DND-41 (cell line): ENCODE results near the gene RBMS1.

ENCODE experiments used
- ATAC-seq: fragments of 200-7000 bp; cut with Tn5 transposase; 3 replicates; pipeline ENCODE4 v1.9.1; 2021; ENCODE audit warnings: low read depth; ENCODE audit not compliant: insufficient read depth
- DNase-seq: peaks from one replicate; pipeline ENCODE4 v3.0.0-alpha.2; 2020
- H2AFZ ChIP-seq: 2 replicates; pipeline ENCODE4 v1.6.0; 2012; ENCODE audit warnings: low read depth, low read length
- H3K27ac ChIP-seq: 2 replicates; pipeline ENCODE4 v1.5.1; 2012; ENCODE audit warnings: low read length, inconsistent platforms
- H3K27me3 ChIP-seq: fragments of 200-600 bp; sonication (generic); 2 replicates; pipeline ENCODE4 v1.6.0; 2012; ENCODE audit warnings: low read length, mild to moderate bottlenecking, inconsistent platforms; ENCODE audit not compliant: insufficient read depth, poor library complexity
- H3K36me3 ChIP-seq: 2 replicates; pipeline ENCODE4 v1.5.1; 2012; ENCODE audit warnings: low read length, inconsistent platforms; ENCODE audit not compliant: insufficient read depth
- H3K4me1 ChIP-seq: 2 replicates; pipeline ENCODE4 v1.5.1; 2012; ENCODE audit warnings: mild to moderate bottlenecking, low read length; ENCODE audit not compliant: insufficient read depth
- H3K4me2 ChIP-seq: 2 replicates; pipeline ENCODE4 v1.6.0; 2012; ENCODE audit warnings: mild to moderate bottlenecking, moderate library complexity, low read length, inconsistent platforms; ENCODE audit not compliant: insufficient read depth
- H3K4me3 ChIP-seq, 2 experiments: fragments of 200-600 bp in 1 of 2; shearing (Covaris generic) in 1 of 2; 2 replicates each; pipeline ENCODE4 v1.5.1; 2012 to 2016; ENCODE audit warnings: inconsistent platforms in 2 of 2, low read length in 2 of 2, mild to moderate bottlenecking in 2 of 2, low read depth in 1 of 2, moderate library complexity in 1 of 2
- H3K79me2 ChIP-seq: 2 replicates; pipeline ENCODE4 v1.6.0; 2012; ENCODE audit warnings: low read length, inconsistent platforms; ENCODE audit not compliant: insufficient read depth
- H3K9ac ChIP-seq: 2 replicates; pipeline ENCODE4 v1.6.0; 2012; ENCODE audit warnings: low read depth, mild to moderate bottlenecking, inconsistent platforms, low read length, moderate library complexity
- H3K9me3 ChIP-seq: 2 replicates; pipeline ENCODE4 v1.5.1; 2012; ENCODE audit warnings: low read length, moderate library complexity, mild to moderate bottlenecking, inconsistent platforms; ENCODE audit not compliant: insufficient read depth, severe bottlenecking
- H4K20me1 ChIP-seq: 2 replicates; pipeline ENCODE4 v1.6.0; 2012; ENCODE audit warnings: low read length; ENCODE audit not compliant: insufficient read depth
- CTCF ChIP-seq: IDR thresholded peaks from 2 replicates; pipeline ENCODE4 v1.5.1; 2012; ENCODE audit warnings: borderline replicate concordance, low read length, moderate library complexity, mild to moderate bottlenecking; ENCODE audit not compliant: poor library complexity, severe bottlenecking; ENCODE audit errors: extremely low read depth
- EZH2 ChIP-seq: IDR thresholded peaks from 3 replicates; pipeline ENCODE4 v1.6.1; 2012; ENCODE audit warnings: borderline replicate concordance, low read depth, mild to moderate bottlenecking, moderate library complexity, low read length, inconsistent platforms; ENCODE audit not compliant: severe bottlenecking

Gene RBMS1

GRCh38 chr2:160309585-160309984 is 184.0 kb downstream of the RBMS1 start:
- Histone ChIP-seq H3K4me3 (no peak overlapping the region), H3K9me3 (no peaks in the 10 kb centered on the region), H3K36me3 (peaks cover 46% of the 10 kb centered on the region), H3K27ac (no peak overlapping the region), H4K20me1 (no peaks in the 10 kb centered on the region), H2AFZ (no peak overlapping the region), H3K9ac (no peak overlapping the region), H3K4me1 (no peaks in the 10 kb centered on the region), H3K79me2 (no peaks in the 10 kb centered on the region), H3K27me3 (no peaks in the 10 kb centered on the region), H3K4me2 (no peak overlapping the region)
- DNase-seq: no peak
- TF ChIP-seq CTCF: no peak
- no peak for TF ChIP-seq EZH2
- no peak for ATAC-seq

- no peak overlapping the region for H3K27ac ChIP-seq
- H2AFZ ChIP-seq: no peak overlapping the region
- H3K4me3 ChIP-seq: no peak overlapping the region
- TF ChIP-seq CTCF (no peak), EZH2 (no peak)
- H3K4me2 ChIP-seq: no peak overlapping the region
- no peaks in the 10 kb centered on the region for H3K9me3 ChIP-seq
- DNase-seq (no peak), ATAC-seq (no peak)
- H3K36me3 ChIP-seq: peaks cover 49% of the 10 kb centered on the region
- H3K9ac ChIP-seq: no peak overlapping the region
- no peaks in the 10 kb centered on the region for H4K20me1 ChIP-seq
- H3K27me3 ChIP-seq: no peaks in the 10 kb centered on the region
- no peaks in the 10 kb centered on the region for H3K4me1 ChIP-seq
- H3K79me2 ChIP-seq: no peaks in the 10 kb centered on the region
Observed at GRCh38 chr2:160308915-160309314, 184.7 kb downstream of the RBMS1 start.

GRCh38 chr2:160308476-160308875 is 185.1 kb downstream of the RBMS1 start:
- Histone ChIP-seq H4K20me1 (no peaks in the 10 kb centered on the region), H3K79me2 (no peaks in the 10 kb centered on the region)

More at GRCh38 chr2:160308476-160308875, 185.1 kb downstream of the RBMS1 start:
- no peak for ATAC-seq
- Histone ChIP-seq H3K36me3 (peaks cover 51% of the 10 kb centered on the region), H2AFZ (no peak overlapping the region), H3K4me2 (no peak overlapping the region), H3K4me1 (no peaks in the 10 kb centered on the region), H3K27me3 (no peaks in the 10 kb centered on the region), H3K9me3 (no peaks in the 10 kb centered on the region), H3K4me3 (no peak overlapping the region), H3K27ac (no peak overlapping the region), H3K9ac (no peak overlapping the region)
- no peak for TF ChIP-seq CTCF
- no peak for TF ChIP-seq EZH2
- DNase-seq: no peak
